GM21447 (cell line): Measurements from ENCODE around the gene AUH.

Experiments used
- ATAC-seq: cut with Tn5 transposase; IDR thresholded peaks from one replicate; pipeline ENCODE4 v1.9.1; 2021; ENCODE audit not compliant: unreplicated experiment

Gene AUH

GRCh38 chr9:91176426-91176825, 185.3 kb downstream of the AUH start:
- no peak for ATAC-seq

- ATAC-seq = no peak
Observed at GRCh38 chr9:91174772-91175171, 186.9 kb downstream of the AUH start.

GRCh38 chr9:91172329-91172728, 189.4 kb downstream of the AUH start:
- ATAC-seq = no peak

- no peak for ATAC-seq
Observed at GRCh38 chr9:91170951-91171350, 190.8 kb downstream of the AUH start.

- ATAC-seq = no peak
Observed at GRCh38 chr9:91166796-91167366, 194.8 kb downstream of the AUH start.

- ATAC-seq = no peak
Observed at GRCh38 chr9:91164724-91165520, 196.8 kb downstream of the AUH start.
